ENCODE measurements around the gene APOBEC2. TPM values are rescaled to one million over a fixed set of nuclear protein-coding genes. Genes with fewer than 3 reads are reported as not detected.

Gene APOBEC2
- total RNA-seq, 2 experiments from 2014 or later = not detected

DNA sequence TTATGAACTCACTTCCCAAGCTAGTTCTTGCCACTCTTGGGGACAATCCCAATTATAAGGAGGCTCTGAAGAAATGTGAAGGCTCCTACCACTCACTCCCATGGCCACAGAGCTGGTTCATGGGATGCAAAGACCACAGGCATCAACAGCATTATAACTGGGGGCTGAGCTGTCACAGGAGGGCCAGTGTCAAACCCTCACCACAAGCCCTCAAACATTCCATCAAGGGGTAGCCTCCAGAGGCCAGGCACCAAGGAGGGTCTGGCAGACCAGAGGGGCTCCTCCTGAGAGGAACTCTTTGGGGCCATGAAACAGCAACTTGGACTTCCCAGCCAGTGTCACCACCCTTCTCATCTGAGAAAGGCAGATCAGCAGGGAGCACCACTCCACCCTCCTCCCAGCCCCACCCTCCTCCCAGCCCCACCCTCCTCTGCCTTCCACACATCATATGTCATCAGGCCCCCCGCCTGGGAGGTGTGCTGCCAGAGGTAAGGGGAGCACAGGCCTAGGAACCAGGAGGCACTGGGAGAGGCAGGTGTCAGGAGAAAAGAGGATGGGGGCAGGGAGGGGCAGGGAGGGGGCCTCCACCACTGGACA is 12.0 kb upstream of the APOBEC2 start:
- CTCF ChIA-PET (ENCODE audit: unreplicated experiment) = interaction anchor here (0.6 kb wide), 1 partner anchor 1678 kb away, joined by 3 read pairs; no protein-coding TSS in a partner anchor

DNA sequence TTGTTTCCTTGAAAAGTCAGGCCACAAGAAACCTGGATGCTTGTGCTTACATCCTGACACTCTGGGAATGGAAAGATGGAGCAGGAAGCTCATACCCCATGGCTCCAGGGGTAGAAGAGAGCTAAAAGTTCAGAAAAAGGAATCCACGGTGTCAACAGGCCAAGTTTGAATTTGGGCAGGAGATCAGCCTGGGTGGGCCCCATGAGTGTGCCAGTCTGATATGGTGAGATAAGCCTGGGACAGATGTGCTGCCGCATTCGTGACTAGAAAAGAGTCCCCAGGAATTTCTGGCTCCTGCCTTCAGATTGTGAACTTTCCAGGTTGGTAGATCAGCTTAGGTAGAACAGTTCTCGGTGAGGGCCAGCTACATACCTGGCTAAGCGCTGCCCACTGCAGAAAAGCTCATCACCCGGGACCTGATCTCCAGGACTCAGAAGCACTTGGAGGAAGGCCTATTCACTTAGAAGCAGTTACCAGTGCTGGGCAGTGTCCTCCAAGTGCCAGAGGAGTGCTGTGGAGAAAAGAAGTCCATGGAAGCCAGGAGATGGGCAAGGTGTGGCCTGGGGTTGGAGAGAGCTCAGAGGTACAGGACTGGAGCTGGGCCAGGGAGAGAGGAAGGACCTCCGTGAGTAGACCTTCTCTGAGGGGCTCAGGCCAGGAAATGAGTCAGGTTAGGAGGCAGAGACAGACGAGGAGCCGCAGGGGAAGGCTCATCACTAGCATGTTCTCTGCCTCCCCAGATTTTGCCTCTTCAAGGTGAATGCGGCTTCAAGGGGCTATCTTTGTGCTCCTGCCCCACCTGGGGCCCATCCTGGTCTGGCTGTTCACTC is 10.6 kb upstream of the APOBEC2 start, which contains the start of gene TSPO2:
Gene TSPO2, plus strand, starts transcription at position 242 of the 830 bp plus-strand sequence. Its CDS starts 519 bp downstream, at position 761.
- ChIA-PET POLR2A (no interaction called here), CTCF (ENCODE audit: unreplicated experiment) (no interaction called here)
- no peak within 1 kb of the TSS for H3K27ac ChIP-seq (ENCODE audit: low read depth, low read length, poor library complexity, severe bottlenecking)
- intact Hi-C loops (cut with micrococcal nuclease; ENCODE audit: unreplicated experiment) = no loop called here
- no peaks in the 10 kb centered on the region for H3K9me3 ChIP-seq (ENCODE audit: low read length)
- DNase-seq (ENCODE audit: low spot score) = no peak
- H3K36me3 ChIP-seq (ENCODE audit: insufficient read depth, low read length) = no peaks in the 10 kb centered on the region
- H3K79me2 ChIP-seq (ENCODE audit: insufficient read depth, low read depth, low read length) = no peaks in the 10 kb centered on the region
- H3K4me1 ChIP-seq (ENCODE audit: insufficient read depth, low read length, poor library complexity, severe bottlenecking) = no peaks in the 10 kb centered on the region
- TF ChIP-seq, protein P1, sequence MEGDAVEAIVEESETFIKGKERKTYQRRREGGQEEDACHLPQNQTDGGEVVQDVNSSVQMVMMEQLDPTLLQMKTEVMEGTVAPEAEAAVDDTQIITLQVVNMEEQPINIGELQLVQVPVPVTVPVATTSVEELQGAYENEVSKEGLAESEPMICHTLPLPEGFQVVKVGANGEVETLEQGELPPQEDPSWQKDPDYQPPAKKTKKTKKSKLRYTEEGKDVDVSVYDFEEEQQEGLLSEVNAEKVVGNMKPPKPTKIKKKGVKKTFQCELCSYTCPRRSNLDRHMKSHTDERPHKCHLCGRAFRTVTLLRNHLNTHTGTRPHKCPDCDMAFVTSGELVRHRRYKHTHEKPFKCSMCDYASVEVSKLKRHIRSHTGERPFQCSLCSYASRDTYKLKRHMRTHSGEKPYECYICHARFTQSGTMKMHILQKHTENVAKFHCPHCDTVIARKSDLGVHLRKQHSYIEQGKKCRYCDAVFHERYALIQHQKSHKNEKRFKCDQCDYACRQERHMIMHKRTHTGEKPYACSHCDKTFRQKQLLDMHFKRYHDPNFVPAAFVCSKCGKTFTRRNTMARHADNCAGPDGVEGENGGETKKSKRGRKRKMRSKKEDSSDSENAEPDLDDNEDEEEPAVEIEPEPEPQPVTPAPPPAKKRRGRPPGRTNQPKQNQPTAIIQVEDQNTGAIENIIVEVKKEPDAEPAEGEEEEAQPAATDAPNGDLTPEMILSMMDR (conservative IDR thresholded peaks at IDR 0.05; ENCODE audit: low read length) = no peak
- TF ChIP-seq EZH2phosphoT487 (IDR thresholded peaks at IDR 0.05; ENCODE audit: borderline replicate concordance, low read depth, low read length) = no peak
- no peaks in the 10 kb centered on the region for H4K20me1 ChIP-seq (ENCODE audit: insufficient read depth, low read length)
- no peak within 1 kb of the TSS for H3K4me2 ChIP-seq (ENCODE audit: low read length)
- BruUV-seq (replicated peaks) = no TSS peak
- no peaks in the 10 kb centered on the region for H3K9me2 ChIP-seq (ENCODE audit: insufficient read depth, low read length)
- H2AFZ ChIP-seq (ENCODE audit: low read length) = no peak within 1 kb of the TSS
- no peak within 1 kb of the TSS for H3K4me3 ChIP-seq (ENCODE audit: low read depth, low read length, poor library complexity, severe bottlenecking)

More for the DNA sequence above, 12.0 kb upstream of the APOBEC2 start:
- H3K79me2 ChIP-seq (ENCODE audit: insufficient read depth, low read depth, low read length) = no peaks in the 10 kb centered on the region
- intact Hi-C loops (cut with micrococcal nuclease; ENCODE audit: unreplicated experiment) = no loop called here
- no peak overlapping the region for H3K4me2 ChIP-seq (ENCODE audit: low read length)
- H3K36me3 ChIP-seq (ENCODE audit: insufficient read depth, low read length) = no peaks in the 10 kb centered on the region
- no peaks in the 10 kb centered on the region for H4K20me1 ChIP-seq (ENCODE audit: insufficient read depth, low read length)
- BruUV-seq (replicated peaks) = no TSS peak
- H3K9me3 ChIP-seq (ENCODE audit: low read length) = no peaks in the 10 kb centered on the region
- TF ChIP-seq EZH2phosphoT487 (IDR thresholded peaks at IDR 0.05; ENCODE audit: borderline replicate concordance, low read depth, low read length) = no peak
- TF ChIP-seq, protein P1 (conservative IDR thresholded peaks at IDR 0.05; ENCODE audit: low read length) = no peak
- no peaks in the 10 kb centered on the region for H3K9me2 ChIP-seq (ENCODE audit: insufficient read depth, low read length)
- POLR2A ChIA-PET = no interaction called here
- no peaks in the 10 kb centered on the region for H3K4me1 ChIP-seq (ENCODE audit: insufficient read depth, low read length, poor library complexity, severe bottlenecking)
- DNase-seq (ENCODE audit: low spot score) = no peak
- no peak overlapping the region for H3K4me3 ChIP-seq (ENCODE audit: low read depth, low read length, poor library complexity, severe bottlenecking)
- H3K27ac ChIP-seq (ENCODE audit: low read depth, low read length, poor library complexity, severe bottlenecking) = no peak overlapping the region
- no peak overlapping the region for H2AFZ ChIP-seq (ENCODE audit: low read length)

DNA sequence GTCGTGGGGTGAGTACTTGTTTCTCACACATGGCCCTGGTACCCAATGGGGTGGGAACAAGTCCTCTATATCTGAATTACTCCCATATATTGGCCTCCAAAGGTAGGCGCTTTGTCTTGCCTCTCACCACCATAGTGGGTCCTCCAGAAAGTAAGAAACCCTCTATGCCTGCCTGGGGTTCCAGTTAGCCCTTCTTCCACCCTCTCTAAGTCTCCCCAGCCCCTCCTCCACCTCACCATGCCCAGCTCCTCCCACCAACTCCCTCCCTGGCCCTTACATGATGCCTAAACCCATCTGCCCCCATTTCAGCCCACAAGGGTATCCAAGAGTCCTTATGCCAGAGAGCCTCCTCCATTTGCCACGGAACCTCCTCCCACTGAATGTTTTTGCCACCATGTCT is 9.9 kb upstream of the APOBEC2 start:
- no peaks in the 10 kb centered on the region for H3K79me2 ChIP-seq (ENCODE audit: insufficient read depth, low read depth, low read length)
- no peaks in the 10 kb centered on the region for H3K9me2 ChIP-seq (ENCODE audit: insufficient read depth, low read length)
- H3K4me2 ChIP-seq (ENCODE audit: low read length) = no peak overlapping the region
- no peaks in the 10 kb centered on the region for H3K4me1 ChIP-seq (ENCODE audit: insufficient read depth, low read length, poor library complexity, severe bottlenecking)
- no peak overlapping the region for H3K4me3 ChIP-seq (ENCODE audit: low read depth, low read length, poor library complexity, severe bottlenecking)
- no peak for TF ChIP-seq EZH2phosphoT487 (IDR thresholded peaks at IDR 0.05; ENCODE audit: borderline replicate concordance, low read depth, low read length)
- TF ChIP-seq, protein P1 (conservative IDR thresholded peaks at IDR 0.05; ENCODE audit: low read length) = no peak
- H2AFZ ChIP-seq (ENCODE audit: low read length) = no peak overlapping the region
- no TSS peak for BruUV-seq (replicated peaks)
- H3K9me3 ChIP-seq (ENCODE audit: low read length) = no peaks in the 10 kb centered on the region
- POLR2A ChIA-PET = no interaction called here
- H4K20me1 ChIP-seq (ENCODE audit: insufficient read depth, low read length) = no peaks in the 10 kb centered on the region
- H3K27ac ChIP-seq (ENCODE audit: low read depth, low read length, poor library complexity, severe bottlenecking) = no peak overlapping the region
- intact Hi-C loops (cut with micrococcal nuclease; ENCODE audit: unreplicated experiment) = no loop called here
- H3K36me3 ChIP-seq (ENCODE audit: insufficient read depth, low read length) = no peaks in the 10 kb centered on the region
- CTCF ChIA-PET (ENCODE audit: unreplicated experiment) = no interaction called here
- no peak for DNase-seq (ENCODE audit: low spot score)
